ENCODE results near the gene KRT40. TPM values are rescaled to one million over a fixed set of nuclear protein-coding genes. Genes with fewer than 3 reads are reported as not detected.

KRT40 gene
- total and polyA plus RNA-seq, 9 donors, result not detected

- 92 to 97% (median 92%) methylated on average over 1 of the region's 1 CpG for WGBS, 3 donors
- Histone ChIP-seq H3K4me3 (no peak overlapping the region), H3K27ac (no peak overlapping the region), H3K36me3 (no peaks in the 10 kb centered on the region), H3K9me3 (no peaks in the 10 kb centered on the region), H3K27me3 (no peaks in the 10 kb centered on the region), H3K4me1 (ENCODE audit: insufficient read depth) (no peaks in the 10 kb centered on the region)
- intact Hi-C loops (cut with DNase I), result loop anchor here in 1 of 4 donors (10.0 kb wide), 1 partner anchor 1975 kb away; no protein-coding TSS in a partner anchor
- no peak for TF ChIP-seq EP300 (IDR thresholded peaks at IDR 0.05)
- TF ChIP-seq CTCF (IDR thresholded peaks at IDR 0.05), result no peak
- TF ChIP-seq POLR2A (IDR thresholded peaks at IDR 0.05), result no peak
- DNase-seq, result no peak
Observed at GRCh38 chr17:41009936-41010335, 25.8 kb upstream of the KRT40 start.

- Histone ChIP-seq H3K27ac (no peak overlapping the region), H3K27me3 (no peaks in the 10 kb centered on the region), H3K4me3 (no peak overlapping the region), H3K36me3 (no peaks in the 10 kb centered on the region), H3K4me1 (ENCODE audit: insufficient read depth) (no peaks in the 10 kb centered on the region), H3K9me3 (no peaks in the 10 kb centered on the region)
- no peak for TF ChIP-seq EP300 (IDR thresholded peaks at IDR 0.05)
- no peak for TF ChIP-seq CTCF (IDR thresholded peaks at IDR 0.05)
- no peak for TF ChIP-seq POLR2A (IDR thresholded peaks at IDR 0.05)
- intact Hi-C loops (cut with DNase I), result loop anchor here in 1 of 4 donors (10.0 kb wide), 1 partner anchor 1975 kb away; no protein-coding TSS in a partner anchor
- no peak for DNase-seq
- WGBS, 3 donors, result 56 to 64% (median 61%) methylated on average over 4 of the region's 4 CpGs
Observed at GRCh38 chr17:41009301-41009760, 25.2 kb upstream of the KRT40 start.

- Histone ChIP-seq H3K4me1 (ENCODE audit: insufficient read depth) (no peaks in the 10 kb centered on the region), H3K27me3 (no peaks in the 10 kb centered on the region), H3K9me3 (no peaks in the 10 kb centered on the region), H3K4me3 (no peak within 1 kb of the TSS), H3K27ac (no peak within 1 kb of the TSS), H3K36me3 (no peaks in the 10 kb centered on the region)
- no peak for DNase-seq
- 84 to 89% (median 86%) methylated on average over 8 of the region's 8 CpGs for WGBS, 3 donors
- TF ChIP-seq CTCF (IDR thresholded peaks at IDR 0.05) (no peak), POLR2A (IDR thresholded peaks at IDR 0.05) (no peak), EP300 (IDR thresholded peaks at IDR 0.05) (no peak)
- intact Hi-C loops (cut with DNase I), result loop anchor here in 1 of 4 donors (10.0 kb wide), 1 partner anchor 1974 kb away; no protein-coding TSS in a partner anchor
Observed at GRCh38 chr17:41008811-41009210, 24.7 kb upstream of the KRT40 start, which contains the start of gene KRTAP3-1. KRTAP3-1 (minus strand) TSS chr17:41009128; CDS start chr17:41009074, 54 bp downstream.

- TF ChIP-seq EP300 (IDR thresholded peaks at IDR 0.05) (no peak), POLR2A (IDR thresholded peaks at IDR 0.05) (no peak), CTCF (IDR thresholded peaks at IDR 0.05) (no peak)
- no peak overlapping the region for H3K4me3 ChIP-seq
- H3K36me3 ChIP-seq, result no peaks in the 10 kb centered on the region
- no peak for DNase-seq
- H3K27ac ChIP-seq, result no peak overlapping the region
- H3K4me1 ChIP-seq (ENCODE audit: insufficient read depth), result no peaks in the 10 kb centered on the region
- intact Hi-C loops (cut with DNase I), result loop anchor here in 1 of 4 donors (10.0 kb wide), 1 partner anchor 1970 kb away; no protein-coding TSS in a partner anchor
- no peaks in the 10 kb centered on the region for H3K27me3 ChIP-seq
- 88 to 95% (median 95%) methylated on average over 3 of the region's 3 CpGs for WGBS, 3 donors
- H3K9me3 ChIP-seq, result no peaks in the 10 kb centered on the region
Observed at GRCh38 chr17:41004397-41004796, 20.3 kb upstream of the KRT40 start.
